Breast epithelium (tissue), 3 donors: ENCODE measurements around the gene ALKBH4.
"Not testable (repeated sequence)": the region's sequence is repeated elsewhere in the genome, so short reads cannot be mapped to it uniquely, and the experiment has no call there.

Experiments
- CTCF ChIP-seq, 3 donors: fragments of 450-650 bp; IDR thresholded peaks; one replicate each; pipeline ENCODE4 v1.5.1; 2016 to 2017; ENCODE audit warnings: antibody characterized with exemption in 3 of 3, mild to moderate bottlenecking in 3 of 3, moderate library complexity in 3 of 3
- POLR2AphosphoS5 ChIP-seq, 3 donors: sonication (generic); formaldehyde crosslinking; IDR thresholded peaks; one replicate each; pipeline ENCODE4 v1.6.1; 2017; ENCODE audit warnings: antibody characterized with exemption in 3 of 3

GRCh38 chr7:102474116-102474515 is 9.5 kb upstream of the ALKBH4 start:
- TF ChIP-seq CTCF, POLR2AphosphoS5 (IDR thresholded peaks at IDR 0.05): not testable (repeated sequence)
